RPMI8226 (cell line): Measurements from ENCODE around the gene SLC19A1.

Experiments used
- DNase-seq: peaks from one replicate; pipeline ENCODE4 v3.0.0-alpha.2; 2015

SLC19A1 gene

DNA sequence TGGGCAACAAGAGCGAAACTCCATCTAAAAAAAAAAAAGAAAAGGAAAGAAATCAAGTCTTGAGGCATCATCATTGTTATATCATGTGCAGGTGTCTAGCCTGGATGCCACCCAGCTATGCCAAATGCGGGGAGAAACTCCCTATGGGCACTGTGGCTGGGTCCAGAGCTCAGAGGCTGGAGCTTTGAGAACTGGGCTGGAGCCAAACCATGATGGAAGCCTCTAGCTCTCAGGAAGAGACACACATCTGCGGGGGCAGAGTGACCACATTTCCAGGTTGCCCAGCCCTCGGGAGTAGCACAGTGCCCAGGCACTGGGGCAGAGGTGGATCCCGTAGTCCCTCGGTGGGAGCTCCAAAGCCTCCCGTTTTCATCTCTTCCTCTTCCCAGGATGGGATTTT is 78.4 kb downstream of the SLC19A1 start:
- DNase-seq = peak; percentile 97

- DNase-seq = no peak
These were observed 80.4 kb downstream of the SLC19A1 start for GRCh38 chr21:45461806-45462341.

DNA sequence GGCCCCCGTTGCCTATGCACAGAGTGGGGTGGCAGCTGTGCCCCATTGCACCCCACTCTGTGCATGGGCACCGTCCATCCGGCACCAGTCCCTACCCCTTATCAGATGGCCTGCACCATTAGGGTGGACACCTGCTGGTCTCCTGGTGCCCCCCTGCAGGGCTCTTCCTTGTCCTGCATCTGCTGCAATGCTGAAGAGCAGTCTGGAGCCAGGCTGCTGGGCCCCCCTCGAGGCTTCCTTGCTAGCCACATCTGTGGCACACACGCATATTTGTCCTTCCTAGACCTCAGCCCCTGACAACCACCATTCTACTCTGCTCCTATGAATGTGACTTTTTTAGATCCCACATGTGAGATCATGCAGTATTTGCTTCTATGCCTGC is 80.9 kb downstream of the SLC19A1 start:
- no peak for DNase-seq

GRCh38 chr21:45460611-45461368 is 81.5 kb downstream of the SLC19A1 start:
- no peak for DNase-seq

GRCh38 chr21:45460011-45460565 is 82.2 kb downstream of the SLC19A1 start:
- DNase-seq = no peak

- no peak for DNase-seq
These were observed 82.8 kb downstream of the SLC19A1 start for GRCh38 chr21:45459171-45460010.

- DNase-seq = no peak
These were observed 83.7 kb downstream of the SLC19A1 start for GRCh38 chr21:45458281-45459170.

GRCh38 chr21:45457832-45458172 is 84.4 kb downstream of the SLC19A1 start:
- DNase-seq = no peak

GRCh38 chr21:45457161-45457831 is 84.9 kb downstream of the SLC19A1 start:
- DNase-seq = peak; percentile 59

GRCh38 chr21:45456584-45457160 is 85.6 kb downstream of the SLC19A1 start:
- peak; percentile 45 for DNase-seq

DNA sequence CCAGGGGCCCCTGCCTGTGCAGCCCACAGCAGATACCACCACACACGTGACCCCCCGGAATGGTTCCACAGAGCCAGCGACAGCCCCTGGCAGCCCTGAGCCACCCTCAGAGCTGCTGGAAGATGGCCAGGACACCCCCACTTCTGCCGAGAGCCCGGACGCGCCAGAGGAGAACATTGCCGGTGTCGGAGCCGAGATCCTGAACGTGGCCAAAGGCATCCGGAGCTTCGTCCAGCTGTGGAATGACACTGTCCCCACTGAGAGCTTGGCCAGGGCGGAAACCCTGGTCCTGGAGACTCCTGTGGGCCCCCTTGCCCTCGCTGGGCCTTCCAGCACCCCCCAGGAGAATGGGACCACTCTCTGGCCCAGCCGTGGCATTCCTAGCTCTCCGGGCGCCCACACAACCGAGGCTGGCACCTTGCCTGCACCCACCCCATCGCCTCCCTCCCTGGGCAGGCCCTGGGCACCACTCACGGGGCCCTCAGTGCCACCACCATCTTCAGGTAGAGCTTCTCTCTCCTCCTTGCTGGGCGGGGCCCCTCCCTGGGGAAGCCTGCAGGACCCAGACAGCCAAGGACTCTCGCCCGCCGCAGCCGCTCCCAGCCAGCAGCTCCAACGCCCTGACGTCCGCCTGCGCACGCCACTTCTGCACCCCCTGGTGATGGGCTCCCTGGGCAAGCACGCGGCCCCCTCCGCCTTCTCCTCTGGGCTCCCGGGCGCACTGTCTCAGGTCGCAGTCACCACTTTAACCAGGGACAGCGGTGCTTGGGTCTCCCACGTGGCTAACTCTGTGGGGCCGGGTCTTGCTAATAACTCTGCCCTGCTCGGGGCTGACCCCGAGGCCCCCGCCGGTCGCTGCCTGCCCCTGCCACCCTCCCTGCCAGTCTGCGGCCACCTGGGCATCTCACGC is 86.3 kb downstream of the SLC19A1 start:
- DNase-seq = peak; percentile 69

- peak; percentile 87 for DNase-seq
These were observed 87.1 kb downstream of the SLC19A1 start for GRCh38 chr21:45454926-45455673.

- peak; percentile 60 for DNase-seq
These were observed 87.9 kb downstream of the SLC19A1 start for GRCh38 chr21:45454060-45454925.

DNA sequence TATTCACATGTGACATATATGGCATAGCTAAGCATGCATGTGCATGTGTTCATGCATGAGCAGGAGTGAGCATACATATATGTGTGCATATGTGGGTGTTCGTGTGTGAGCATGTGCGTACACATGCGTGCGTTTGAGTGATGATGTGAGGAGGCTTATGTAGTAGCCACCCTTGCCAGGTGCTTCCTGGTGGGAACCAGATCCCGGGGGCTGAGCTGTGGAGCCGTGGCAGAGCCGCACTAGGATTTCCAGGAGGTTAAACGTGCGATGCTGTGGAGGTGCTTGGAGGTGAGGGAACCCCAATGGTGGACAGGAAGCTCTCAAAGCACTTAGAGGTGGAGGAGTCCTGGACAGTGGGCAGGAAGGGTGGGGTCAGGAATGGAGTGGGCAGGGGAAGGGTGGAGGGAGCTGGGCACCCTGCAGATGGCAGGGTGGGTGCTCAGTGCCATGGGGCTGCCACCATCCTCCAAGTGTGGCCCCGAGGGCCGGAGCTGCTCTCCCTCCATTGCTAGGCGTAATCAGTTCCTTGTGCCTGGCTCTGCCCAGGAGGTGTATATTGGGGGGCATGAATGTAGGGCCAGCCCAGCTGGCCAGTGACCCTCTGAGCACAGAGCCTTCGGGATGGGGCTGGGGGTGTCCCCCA is 88.8 kb downstream of the SLC19A1 start:
- no peak for DNase-seq

DNA sequence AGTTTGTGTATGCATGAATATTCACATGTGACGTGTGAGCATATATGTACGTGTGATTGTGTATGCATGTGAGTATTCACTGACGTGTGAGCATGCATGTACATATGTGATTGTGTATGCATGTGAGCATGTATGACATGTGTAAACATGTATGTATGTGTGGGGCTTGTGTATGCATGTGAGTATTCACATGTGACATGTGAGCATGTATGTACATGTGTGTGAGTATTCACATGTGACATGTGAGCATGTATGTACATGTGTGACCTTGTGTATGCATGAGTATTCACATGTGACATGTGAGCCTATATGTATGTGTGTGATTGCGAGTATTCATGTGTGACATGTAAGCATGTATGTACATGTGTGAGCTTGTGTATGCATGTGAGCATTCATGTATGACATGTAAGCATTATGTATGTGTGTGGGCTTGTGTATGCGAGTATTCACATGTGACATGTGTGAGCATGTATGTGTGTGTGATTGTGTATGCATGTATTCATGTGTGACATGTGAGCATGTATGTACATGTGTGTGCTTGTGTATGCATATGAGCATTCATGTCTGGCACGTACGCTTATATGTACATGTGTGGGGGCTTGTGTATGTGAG is 89.4 kb downstream of the SLC19A1 start:
- no peak for DNase-seq

DNA sequence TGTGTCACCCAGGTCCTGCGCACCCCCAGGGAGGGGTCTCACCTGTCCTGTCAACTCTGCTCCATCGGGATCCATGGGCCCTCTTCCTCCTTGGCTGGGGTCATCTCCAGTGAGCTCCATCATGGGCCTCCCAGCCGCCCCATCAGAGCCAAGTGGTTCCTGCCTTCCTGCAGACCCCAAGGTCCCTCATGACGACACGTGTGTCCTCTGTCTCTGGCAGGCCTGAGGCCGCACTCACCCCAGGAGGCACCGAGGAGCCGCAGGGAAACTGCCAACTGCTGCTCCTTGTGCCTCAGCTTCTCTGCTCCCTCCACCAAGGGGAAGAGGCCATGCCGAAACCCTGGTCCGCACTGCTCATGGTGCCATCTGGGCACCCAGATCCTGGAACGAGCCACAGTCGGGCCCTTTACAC is 90.5 kb downstream of the SLC19A1 start:
- no peak for DNase-seq

GRCh38 chr21:45451091-45451740 is 91.0 kb downstream of the SLC19A1 start:
- no peak for DNase-seq
